ENCODE results near the gene ABO. TPM values are rescaled to one million over a fixed set of nuclear protein-coding genes. Genes with fewer than 3 reads are reported as not detected.
"Not testable (repeated sequence)": the region's sequence is repeated elsewhere in the genome, so short reads cannot be mapped to it uniquely, and the experiment has no call there.

Gene ABO
- 1 to 10 TPM; 1.8 to 7.3 (median 4.0) TPM for total RNA-seq

GRCh38 chr9:133275105-133276000 lies at the start of gene ABO:
Gene ABO, minus strand, starts transcription at chr9:133275201.
- DNase-seq (ENCODE audit: low spot score), result no peak
- no peak for TF ChIP-seq CTCF (IDR thresholded peaks at IDR 0.05)
- peak; percentile 90 for ATAC-seq (ENCODE audit: low FRiP score)

GRCh38 chr9:133323991-133324703 lies 49.1 kb upstream of the ABO start:
- TF ChIP-seq CTCF (IDR thresholded peaks at IDR 0.05), result no peak
- no peak for ATAC-seq (ENCODE audit: low FRiP score)
- no peak for DNase-seq (ENCODE audit: low spot score)

- no peak for DNase-seq (ENCODE audit: low spot score)
- no peak for ATAC-seq (ENCODE audit: low FRiP score)
- TF ChIP-seq CTCF (IDR thresholded peaks at IDR 0.05), result no peak
Measured at GRCh38 chr9:133323211-133323610, 48.2 kb upstream of the ABO start.

- TF ChIP-seq CTCF (IDR thresholded peaks at IDR 0.05), result no peak
- ATAC-seq (ENCODE audit: low FRiP score) (no peak), DNase-seq (ENCODE audit: low spot score) (no peak)
Measured at GRCh38 chr9:133322701-133323100, 47.7 kb upstream of the ABO start.

GRCh38 chr9:133321411-133321935 lies 46.5 kb upstream of the ABO start:
- TF ChIP-seq CTCF (IDR thresholded peaks at IDR 0.05), result no peak
- ATAC-seq (ENCODE audit: low FRiP score) (no peak), DNase-seq (ENCODE audit: low spot score) (no peak)

- DNase-seq (ENCODE audit: low spot score), result no peak
- no peak for ATAC-seq (ENCODE audit: low FRiP score)
- no peak for TF ChIP-seq CTCF (IDR thresholded peaks at IDR 0.05)
Measured at GRCh38 chr9:133320421-133320881, 45.5 kb upstream of the ABO start.

GRCh38 chr9:133317551-133317950 lies 42.5 kb upstream of the ABO start:
- DNase-seq (ENCODE audit: low spot score); ATAC-seq (ENCODE audit: low FRiP score): not testable (repeated sequence)

All from omental fat pad (tissue), 4 donors.